Measurements from ENCODE around the gene C19orf85.
"Not testable (repeated sequence)": the region's sequence is repeated elsewhere in the genome, so short reads cannot be mapped to it uniquely, and the experiment has no call there.

C19orf85 gene

DNA sequence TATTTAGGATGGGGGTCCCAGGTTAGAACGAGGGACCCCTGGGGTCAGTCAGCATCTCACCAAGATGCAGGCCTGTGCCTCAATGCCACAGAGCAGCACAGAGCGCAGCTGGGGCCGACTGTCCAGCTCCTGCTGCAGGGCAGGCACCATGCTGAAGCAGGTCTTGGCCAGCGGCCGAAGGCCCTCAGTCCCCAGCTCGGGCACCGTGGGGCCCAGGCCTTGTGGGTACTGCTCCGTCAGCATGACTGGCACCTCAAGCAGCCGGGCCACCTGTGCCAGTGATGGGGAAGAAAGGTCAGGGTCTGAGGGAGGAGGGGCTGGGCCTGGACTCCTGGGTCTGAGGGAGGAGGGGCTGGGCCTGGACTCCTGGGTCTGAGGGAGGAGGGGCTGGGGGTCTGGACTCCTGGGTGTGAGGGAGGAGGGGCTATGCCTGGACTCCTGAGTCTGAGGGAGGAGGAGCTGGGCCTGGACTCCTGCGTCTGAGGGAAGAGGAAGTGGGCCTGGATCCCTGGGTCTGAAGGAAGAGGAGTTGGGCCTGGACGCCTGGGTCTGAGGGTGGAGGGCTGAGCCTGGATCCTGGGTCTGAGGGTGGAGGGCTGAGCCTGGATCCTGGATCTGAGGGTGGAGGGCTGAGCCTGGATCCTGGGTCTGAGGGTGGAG lies 8.8 kb downstream of the C19orf85 start:
- DNase-seq: no peak

- DNase-seq: no peak
Observed at GRCh38 chr19:55454787-55455243, 9.7 kb downstream of the C19orf85 start.

DNA sequence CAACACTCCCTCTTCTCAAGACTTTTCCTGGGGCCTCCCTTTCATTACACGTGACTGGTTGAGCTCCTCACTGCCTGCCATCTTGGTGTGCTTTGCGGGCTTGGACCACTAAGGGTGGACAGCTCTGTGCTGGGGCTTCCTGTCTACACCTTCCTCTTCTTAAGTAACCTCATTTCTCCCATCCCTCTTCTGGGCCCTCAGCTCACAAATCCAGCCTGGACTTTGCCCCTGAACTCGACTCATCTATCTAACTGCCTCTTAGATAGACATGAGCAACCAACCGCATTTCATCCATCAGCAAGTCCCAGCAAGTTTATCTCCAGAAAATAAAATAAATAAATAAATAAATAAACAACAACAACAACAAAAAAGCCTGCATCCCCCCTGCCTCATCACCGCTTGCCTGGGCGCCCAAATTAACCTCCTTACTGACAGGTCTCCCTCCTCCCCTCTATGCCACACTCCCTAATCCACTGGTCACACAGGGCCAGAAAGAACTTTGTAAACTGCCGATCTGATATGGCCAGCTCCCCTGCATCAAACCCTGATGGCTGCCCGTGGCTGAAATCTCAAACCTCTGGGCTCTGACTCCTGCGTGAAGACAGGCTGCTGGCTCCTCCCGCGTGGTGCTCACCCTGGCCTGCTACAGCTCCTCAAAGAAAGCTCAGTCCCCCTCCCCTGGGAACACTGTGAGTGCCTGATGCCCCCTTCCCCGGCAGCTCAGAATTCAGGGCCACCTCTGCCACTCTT lies 10.9 kb downstream of the C19orf85 start:
- no peak for DNase-seq

DNA sequence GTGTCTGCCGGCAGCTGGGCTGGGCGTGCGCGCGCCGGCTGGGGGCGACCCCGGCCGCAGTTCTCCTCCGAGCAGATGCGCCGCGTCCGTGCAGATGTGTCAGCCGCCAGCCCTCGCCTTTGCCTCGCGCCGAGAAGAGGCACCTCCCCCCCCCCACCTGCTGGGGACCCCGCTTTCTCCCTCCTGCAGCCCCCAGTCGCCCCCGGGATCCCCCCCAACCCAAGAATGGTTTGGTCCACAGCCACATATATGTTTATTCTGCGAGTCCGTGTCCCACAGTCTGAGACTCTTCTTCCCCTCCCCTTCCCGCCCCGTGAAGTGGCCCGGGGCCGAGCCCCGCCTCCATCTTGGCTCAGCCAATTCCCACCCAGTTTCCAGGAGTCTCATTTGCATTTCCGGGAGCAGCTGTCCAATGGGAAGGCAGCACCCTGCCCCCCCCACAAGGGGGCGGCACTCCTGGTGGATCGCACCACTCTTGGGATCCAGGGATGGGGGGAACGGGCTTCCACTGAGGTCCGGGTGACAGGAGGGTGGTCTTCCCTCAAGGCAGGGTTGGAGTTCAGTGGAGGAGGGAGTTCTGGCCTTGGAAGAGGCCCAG lies 11.7 kb downstream of the C19orf85 start:
- no peak for DNase-seq

GRCh38 chr19:55451965-55452748 lies 12.4 kb downstream of the C19orf85 start:
- no peak for DNase-seq

DNA sequence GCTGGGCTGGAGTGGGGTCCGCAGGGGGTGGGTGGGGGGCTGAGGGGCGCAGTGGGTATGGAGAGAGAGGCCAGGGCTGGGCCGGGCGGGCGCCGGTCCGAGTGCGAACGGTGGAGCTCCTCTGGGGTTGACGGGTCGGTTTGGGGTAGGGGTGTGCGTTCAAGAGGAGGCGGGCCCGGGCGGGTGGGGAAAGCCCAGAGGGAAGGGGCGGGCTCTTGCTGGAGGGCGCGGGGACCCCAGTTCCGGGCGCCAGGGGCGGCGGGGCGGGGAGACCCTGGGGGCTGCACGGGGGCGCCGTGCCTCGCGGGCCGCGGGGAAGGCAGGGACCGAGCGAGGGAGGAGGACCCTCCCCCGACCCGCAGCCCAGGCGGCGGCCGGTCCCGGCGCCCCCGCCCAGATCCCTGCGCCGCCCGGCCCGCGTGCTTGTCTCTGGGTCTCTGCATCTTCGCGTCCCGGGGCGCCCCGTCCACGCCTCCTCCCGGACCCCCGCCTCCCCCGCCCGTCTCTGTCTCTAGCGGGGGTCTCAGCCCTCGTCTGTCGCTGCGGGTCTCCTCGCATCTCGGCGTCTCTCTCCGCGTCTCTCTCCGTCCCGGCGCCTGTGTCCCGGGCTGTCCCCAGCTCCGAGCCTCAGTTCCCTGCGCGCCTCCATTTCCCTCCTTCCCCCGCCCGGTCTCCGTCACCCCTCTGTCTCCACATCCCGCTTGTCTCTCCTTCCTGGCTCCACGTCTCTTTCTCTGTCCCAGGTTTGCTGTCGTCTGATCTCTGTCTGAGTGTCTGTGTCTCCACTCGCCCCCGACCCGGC lies 13.2 kb downstream of the C19orf85 start:
- no peak for DNase-seq

GRCh38 chr19:55449469-55449868 lies 15.1 kb downstream of the C19orf85 start:
- DNase-seq: no peak

DNA sequence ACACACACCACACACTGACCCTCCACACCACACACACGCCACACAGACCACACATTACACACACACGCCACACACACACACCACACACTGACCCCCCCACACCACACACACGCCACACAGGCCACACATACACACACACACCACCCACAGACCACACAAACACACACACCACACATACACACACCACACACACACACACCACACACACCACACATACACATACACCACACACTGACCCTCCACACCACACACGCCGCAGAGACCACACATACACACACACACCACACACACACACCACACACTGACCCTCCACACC lies 16.4 kb downstream of the C19orf85 start:
- not testable (repeated sequence) for DNase-seq

GRCh38 chr19:55447421-55448174 lies 17.0 kb downstream of the C19orf85 start:
- no peak for DNase-seq

- DNase-seq: no peak
Observed at GRCh38 chr19:55446060-55446459, 18.5 kb downstream of the C19orf85 start.

DNA sequence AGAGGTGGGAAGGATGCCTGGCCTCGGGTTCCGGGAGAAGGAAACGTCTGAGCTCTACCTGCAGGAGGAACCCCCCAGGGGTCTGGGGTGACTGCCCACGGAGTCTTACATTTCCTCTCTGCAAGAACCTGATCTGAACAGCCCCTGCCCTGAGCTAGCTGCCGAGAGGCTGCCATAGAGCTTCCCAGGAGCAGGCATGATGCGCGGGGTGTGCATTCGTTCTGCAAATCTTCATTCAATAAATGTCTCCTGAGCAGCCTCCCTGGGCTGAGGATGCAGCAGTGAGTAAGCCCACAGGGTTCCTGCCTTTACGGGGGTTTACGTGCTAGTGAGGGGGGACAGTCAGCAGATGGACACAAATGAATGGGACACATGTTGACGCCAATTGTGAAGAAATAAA lies 19.9 kb downstream of the C19orf85 start:
- DNase-seq: no peak

- DNase-seq: no peak
Observed at GRCh38 chr19:55443824-55444480, 20.6 kb downstream of the C19orf85 start.

- DNase-seq: no peak
Observed at GRCh38 chr19:55443045-55443823, 21.3 kb downstream of the C19orf85 start, which contains the start of gene SHISA7. Gene SHISA7, minus strand, starts transcription at chr19:55443300. Its CDS starts 437 bp downstream, at chr19:55442863.

GRCh38 chr19:55442372-55442961 lies 22.1 kb downstream of the C19orf85 start:
- DNase-seq: no peak

DNA sequence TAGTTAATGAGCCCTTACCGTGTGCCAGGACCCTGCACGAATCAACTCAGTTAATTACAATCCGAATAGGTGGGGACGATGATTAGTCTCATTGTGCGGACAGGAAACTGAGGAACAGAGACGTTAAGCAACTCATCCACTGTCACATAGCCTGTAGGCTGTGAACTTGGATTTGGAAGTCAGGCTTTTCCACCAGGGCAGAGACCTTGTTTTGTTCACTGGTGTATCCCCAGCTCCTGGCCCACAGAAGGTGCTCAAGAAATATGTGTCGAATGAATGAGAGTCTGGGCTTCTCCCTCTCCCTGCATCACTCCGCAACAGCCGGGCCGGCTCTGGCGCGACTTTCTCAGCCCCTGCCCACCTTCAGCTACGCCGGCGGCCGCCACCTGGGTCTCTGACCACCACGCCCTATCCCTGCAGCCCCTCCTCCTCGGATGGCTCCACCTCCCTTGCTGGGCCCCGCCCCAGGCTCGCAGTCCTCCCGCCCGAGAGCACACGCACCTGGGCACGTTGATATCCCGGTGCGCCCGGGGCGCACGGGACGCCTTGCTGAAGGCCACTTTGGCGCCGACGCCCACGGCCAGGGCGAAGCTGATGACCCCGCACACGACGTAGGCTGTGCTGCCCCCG lies 22.7 kb downstream of the C19orf85 start:
- DNase-seq: no peak

DNA sequence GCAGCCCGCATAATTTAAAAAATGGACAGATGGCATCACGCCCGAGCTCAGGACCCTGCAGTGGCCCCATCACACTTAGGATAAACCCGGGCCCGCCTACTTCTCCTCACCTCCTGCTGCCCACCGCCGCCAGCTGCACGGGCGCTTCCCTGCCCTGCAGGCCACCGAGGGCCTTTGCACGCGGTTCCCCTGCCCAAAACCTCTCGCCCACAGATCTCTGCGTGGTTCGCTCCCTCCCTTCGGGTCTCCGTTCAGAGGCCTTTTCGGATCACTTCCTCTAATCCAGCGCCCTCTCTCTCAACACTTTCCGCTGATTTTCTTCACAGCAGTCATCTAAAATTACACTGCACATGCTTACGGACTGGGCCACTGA lies 23.2 kb downstream of the C19orf85 start:
- DNase-seq: no peak

DNA sequence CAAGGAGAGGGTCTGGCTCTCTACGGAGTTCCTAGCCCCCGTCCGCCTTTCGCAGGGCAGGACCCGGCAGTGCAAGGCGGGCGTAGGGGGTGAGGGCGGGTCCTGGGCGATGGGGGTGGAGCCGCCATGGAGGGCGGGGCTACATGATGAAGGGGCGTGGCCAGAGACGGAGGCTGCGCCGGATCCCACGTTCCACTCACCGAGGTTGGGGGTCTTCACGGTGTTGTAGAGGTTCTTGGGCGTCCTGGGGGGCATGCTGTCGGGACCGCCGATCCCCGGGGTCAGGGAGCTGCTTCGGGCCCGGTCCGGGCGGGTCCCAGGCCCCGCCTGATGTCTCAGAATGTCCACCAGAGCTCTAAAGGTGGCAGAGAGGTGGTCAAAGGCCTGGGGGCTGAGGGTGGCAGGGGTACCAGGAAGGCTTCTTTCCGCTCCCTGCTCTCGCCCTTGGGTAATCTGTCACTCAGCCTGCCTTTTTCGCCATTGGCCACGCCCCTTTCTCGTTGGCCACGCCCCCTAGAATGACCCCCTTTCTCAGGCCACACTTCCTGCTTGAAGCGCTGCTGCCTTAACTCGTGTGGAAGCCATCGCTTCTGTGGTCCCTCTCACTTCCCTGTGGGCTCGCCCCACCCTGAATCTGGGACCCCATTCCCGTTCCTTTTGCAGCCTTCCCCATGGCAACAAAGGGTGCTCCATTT lies 24.0 kb downstream of the C19orf85 start:
- DNase-seq: no peak

DNA sequence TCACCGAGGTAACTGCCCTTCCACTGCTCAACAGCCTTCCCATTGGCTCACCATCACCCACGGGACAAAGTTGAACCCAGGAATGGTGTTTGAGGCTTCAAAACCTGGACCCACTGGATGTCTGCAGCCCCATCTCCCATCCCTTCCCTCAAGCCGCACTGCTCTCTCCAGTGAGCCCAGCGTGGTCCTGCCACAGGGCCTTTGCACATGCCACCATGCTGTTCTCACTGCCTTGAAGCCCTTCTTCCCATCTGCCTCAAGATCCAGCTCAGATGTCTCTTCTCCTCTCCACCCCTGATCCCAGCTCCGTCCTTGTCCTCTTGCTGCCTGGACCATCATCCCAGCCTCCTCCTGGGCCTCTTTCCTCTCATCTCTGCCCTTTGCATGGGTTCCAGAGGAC lies 25.5 kb downstream of the C19orf85 start:
- DNase-seq: no peak

DNA sequence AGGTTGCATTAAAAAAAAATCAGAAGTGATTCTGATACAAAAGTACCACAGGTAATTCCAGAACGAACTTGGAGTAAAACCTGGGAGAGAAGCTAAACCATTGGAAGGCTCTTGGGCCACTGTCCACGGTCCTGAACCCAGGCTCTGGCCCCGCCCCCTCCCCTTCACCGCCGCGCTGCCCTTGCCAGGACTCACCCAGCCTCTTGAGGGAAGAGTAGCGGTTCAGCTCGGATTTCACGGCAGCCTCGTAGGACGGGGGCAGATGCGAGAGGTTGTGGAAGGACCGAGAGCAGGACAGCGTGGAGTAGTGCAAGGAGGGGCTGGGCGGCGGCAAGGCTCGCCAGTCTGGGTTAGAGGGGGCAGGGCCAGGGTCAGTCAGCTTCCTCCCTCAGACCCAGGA lies 27.1 kb downstream of the C19orf85 start:
- DNase-seq: no peak
